Pancreas (tissue), 10 donors: ENCODE data around the gene ATP8A2. TPM values are rescaled to one million over a fixed set of nuclear protein-coding genes. Genes with fewer than 3 reads are reported as not detected.

Source experiments
- ATAC-seq, 4 donors: fragments of 200-7000 bp; cut with Tn5 transposase; one replicate each; pipeline versions ENCODE4 v1.8.0 to v1.9.1; 2020; ENCODE audit warnings: mild to moderate bottlenecking in 4 of 4, moderate library complexity in 4 of 4
- DNase-seq, 6 donors: peaks; one replicate each; pipeline ENCODE4 v3.0.0-alpha.2; 2020
- FAIRE-seq: peaks from 2 replicates; lab custom pipeline; 2012; peaks lifted over from hg19 to GRCh38; lab: Jason Lieb, UNC
- H3K27ac ChIP-seq, 4 donors: fragments of 200-600 bp; sonication (generic); 1 replicate in 3 of 4; 2 replicates in 1 of 4; pipeline versions ENCODE4 v1.5.0 to v1.8.0; 2020
- H3K27me3 ChIP-seq, 4 donors: fragments of 200-600 bp; one replicate each; pipeline ENCODE4 v1.8.0; 2021
- H3K36me3 ChIP-seq, 3 donors: fragments of 200-600 bp; sonication (generic) in 1 of 3; one replicate each; pipeline versions ENCODE4 v1.5.0 to v1.8.0; 2020 to 2021
- H3K4me1 ChIP-seq, 3 donors: fragments of 200-600 bp; one replicate each; pipeline ENCODE4 v1.8.0; 2021
- H3K4me3 ChIP-seq, 4 donors: fragments of 200-600 bp; sonication (generic) in 2 of 4; one replicate each; pipeline versions ENCODE4 v1.5.0 to v1.8.0; 2020 to 2021
- H3K9me3 ChIP-seq, 4 donors: fragments of 200-600 bp; one replicate each; pipeline ENCODE4 v1.8.0; 2021
- CTCF ChIP-seq, 4 donors: fragments of 200-600 bp; sonication (generic) in 3 of 4; IDR thresholded peaks; one replicate each; pipeline versions ENCODE4 v1.5.0 to v1.8.0; 2021; ENCODE audit warnings: antibody characterized with exemption in 4 of 4
- WGBS, 2 donors: extraction: QIAGEN DNeasy Blood & Tissue Kit; methylation state at CpG; one replicate each; pipeline ENCODE4 v1.1.7; 2013; 5-methylcytosine and 5-hydroxymethylcytosine counted together
- intact Hi-C, 3 donors: fragments of 100-400 bp; cut with DNase I; formaldehyde crosslinking; loops; one replicate each; pipeline versions ENCODE4 v1.11.1 to v1.14.2; 2022
- polyA plus RNA-seq, 2 donors: library from polyadenylated mRNA; stranded (reverse); fragments of 200-250 nt; gene quantifications; one replicate each; pipeline ENCODE4 v1.2.3, GENCODE V29; 2013
- total RNA-seq, 6 donors: library from RNA; stranded (reverse); fragmentation: NEBNext Ultra II Directional in 4 of 6; extraction: Animal tissue kit (Norgen Biotek cat#: 25700) in 4 of 6; gene quantifications; one replicate each; pipeline versions ENCODE4 v1.2.1 to v1.2.4, GENCODE V29; 2021 to 2023
- donor health status: healthy with polysubstance abuse.
- donor health status: DM: no; HTN: no; CAD: no; lungs with moderate emphysema.
- donor health status: DM: no; HTN: no; CAD: no.
- donor health status: control.
- donor health status: control.
- donor health status: Bipolar disorder and iron deficiency.
- donor health status: DM: yes; HTN: yes; CAD: no.
- donor health status: DM: no; HTN: no; CAD: no.
- donor health status: DM: no; HTN: no; CAD: no.
- donor health status: DM: yes; HTN: yes; CAD: no.

ATP8A2 gene
- total and polyA plus RNA-seq, 8 donors, result 0.04 to 0.28 (median 0.14) TPM

GRCh38 chr13:25874064-25874737, 502.4 kb downstream of the ATP8A2 start:
- FAIRE-seq (no peak), ATAC-seq (no peak), DNase-seq (no peak)
- no peak for TF ChIP-seq CTCF (IDR thresholded peaks at IDR 0.05)
- no peak overlapping the region for H3K27ac ChIP-seq
- H3K9me3 ChIP-seq, result no peaks in the 10 kb centered on the region
- H3K4me3 ChIP-seq, result no peak overlapping the region
- H3K4me1 ChIP-seq, result no peaks in the 10 kb centered on the region
- intact Hi-C loops, result no loop called here
- H3K36me3 ChIP-seq, result no peaks in the 10 kb centered on the region
- 71 to 82% methylated on average over 11 of the region's 11 CpGs for WGBS, 2 donors
- no peaks in the 10 kb centered on the region for H3K27me3 ChIP-seq

GRCh38 chr13:25874907-25875306, 503.1 kb downstream of the ATP8A2 start:
- H3K4me3 ChIP-seq, result no peak overlapping the region
- WGBS, 2 donors, result 56 to 68% methylated on average over 6 of the region's 6 CpGs
- H3K27me3 ChIP-seq, result no peaks in the 10 kb centered on the region
- H3K27ac ChIP-seq, result no peak overlapping the region
- H3K4me1 ChIP-seq, result no peaks in the 10 kb centered on the region
- no peaks in the 10 kb centered on the region for H3K9me3 ChIP-seq
- no peaks in the 10 kb centered on the region for H3K36me3 ChIP-seq
- intact Hi-C loops, result no loop called here
- TF ChIP-seq CTCF (IDR thresholded peaks at IDR 0.05), result no peak
- ATAC-seq, result no peak
- no peak for DNase-seq
- no peak for FAIRE-seq

GRCh38 chr13:25876247-25876646, 504.5 kb downstream of the ATP8A2 start:
- Histone ChIP-seq H3K4me3 (no peak overlapping the region), H3K4me1 (no peaks in the 10 kb centered on the region), H3K27ac (no peak overlapping the region), H3K36me3 (no peaks in the 10 kb centered on the region), H3K9me3 (no peaks in the 10 kb centered on the region), H3K27me3 (no peaks in the 10 kb centered on the region)
- no peak for FAIRE-seq
- 80% methylated on average over 6 of the region's 6 CpGs for WGBS, 2 donors
- intact Hi-C loops, result no loop called here
- no peak for ATAC-seq
- no peak for DNase-seq
- no peak for TF ChIP-seq CTCF (IDR thresholded peaks at IDR 0.05)

GRCh38 chr13:25879466-25879865, 507.7 kb downstream of the ATP8A2 start:
- Histone ChIP-seq H3K4me1 (no peaks in the 10 kb centered on the region), H3K27me3 (no peaks in the 10 kb centered on the region), H3K36me3 (no peaks in the 10 kb centered on the region), H3K9me3 (no peaks in the 10 kb centered on the region), H3K27ac (no peak overlapping the region), H3K4me3 (no peak overlapping the region)
- no peak for DNase-seq
- intact Hi-C loops, result no loop called here
- TF ChIP-seq CTCF (IDR thresholded peaks at IDR 0.05), result no peak
- WGBS, 2 donors, result 81 to 89% methylated on average over 5 of the region's 5 CpGs
- FAIRE-seq, result no peak
- no peak for ATAC-seq

GRCh38 chr13:25881136-25881926, 509.6 kb downstream of the ATP8A2 start:
- Histone ChIP-seq H3K4me3 (no peak overlapping the region), H3K27me3 (no peaks in the 10 kb centered on the region), H3K36me3 (no peaks in the 10 kb centered on the region), H3K27ac (no peak overlapping the region), H3K9me3 (no peaks in the 10 kb centered on the region), H3K4me1 (no peaks in the 10 kb centered on the region)
- ATAC-seq (no peak), FAIRE-seq (no peak), DNase-seq (no peak)
- intact Hi-C loops, result no loop called here
- WGBS, 2 donors, result 63 to 71% methylated on average over 3 of the region's 3 CpGs
- TF ChIP-seq CTCF (IDR thresholded peaks at IDR 0.05), result no peak
